HG03108 (cell line): ENCODE measurements around the gene AP3B1.

Experiments used
- ATAC-seq: cut with Tn5 transposase; IDR thresholded peaks from one replicate; pipeline ENCODE4 v1.9.1; 2021; ENCODE audit warnings: moderate library complexity; ENCODE audit not compliant: unreplicated experiment

Gene AP3B1

GRCh38 chr5:77984587-77984986 is 309.9 kb downstream of the AP3B1 start:
- ATAC-seq, result no peak

GRCh38 chr5:77983482-77984199 is 310.9 kb downstream of the AP3B1 start:
- no peak for ATAC-seq

GRCh38 chr5:77981820-77982219 is 312.7 kb downstream of the AP3B1 start:
- no peak for ATAC-seq

GRCh38 chr5:77974576-77974975 is 319.9 kb downstream of the AP3B1 start:
- no peak for ATAC-seq

GRCh38 chr5:77973253-77973609 is 321.3 kb downstream of the AP3B1 start:
- ATAC-seq, result no peak

- ATAC-seq, result peak; percentile 65
These were observed 321.8 kb downstream of the AP3B1 start for GRCh38 chr5:77972469-77973252.

GRCh38 chr5:77971776-77972468 is 322.6 kb downstream of the AP3B1 start:
- no peak for ATAC-seq

- no peak for ATAC-seq
These were observed 323.6 kb downstream of the AP3B1 start for GRCh38 chr5:77970891-77971290.

GRCh38 chr5:77963795-77964194 is 330.7 kb downstream of the AP3B1 start:
- no peak for ATAC-seq

GRCh38 chr5:77960863-77961396 is 333.6 kb downstream of the AP3B1 start:
- no peak for ATAC-seq

- ATAC-seq, result no peak
These were observed 334.2 kb downstream of the AP3B1 start for GRCh38 chr5:77960305-77960704.

GRCh38 chr5:77958642-77959330 is 335.7 kb downstream of the AP3B1 start:
- ATAC-seq, result no peak

- no peak for ATAC-seq
These were observed 336.5 kb downstream of the AP3B1 start for GRCh38 chr5:77957931-77958521.

- no peak for ATAC-seq
These were observed 337.0 kb downstream of the AP3B1 start for GRCh38 chr5:77957516-77957915.

- ATAC-seq, result no peak
These were observed 337.4 kb downstream of the AP3B1 start for GRCh38 chr5:77957081-77957480.

GRCh38 chr5:77955577-77955976 is 338.9 kb downstream of the AP3B1 start:
- no peak for ATAC-seq

- no peak for ATAC-seq
These were observed 341.1 kb downstream of the AP3B1 start for GRCh38 chr5:77953374-77953773.

GRCh38 chr5:77952636-77953212 is 341.8 kb downstream of the AP3B1 start:
- ATAC-seq, result no peak
